Measurements from ENCODE around the gene SMC1B. TPM values are rescaled to one million over a fixed set of nuclear protein-coding genes. Genes with fewer than 3 reads are reported as not detected.

SMC1B gene
- total and polyA plus RNA-seq, 2 donors: 0.16 TPM; not detected in 1

- Histone ChIP-seq H3K4me1 (ENCODE audit: insufficient read depth) (peaks cover 2% of the 10 kb centered on the region), H3K36me3 (ENCODE audit: insufficient read depth) (peaks cover 4% of the 10 kb centered on the region), H3K27ac (ENCODE audit: low read depth) (no peak overlapping the region), H3K4me3 (ENCODE audit: low read depth, low read length) (no peak overlapping the region)
- 94% methylated on average over 12 of the region's 12 CpGs for WGBS
- no peak for DNase-seq (ENCODE audit: extremely low spot score)
Observed at GRCh38 chr22:45324311-45324711, 89.1 kb downstream of the SMC1B start.

GRCh38 chr22:45323695-45324094, 89.7 kb downstream of the SMC1B start:
- Histone ChIP-seq H3K4me3 (ENCODE audit: low read depth, low read length) (no peak overlapping the region), H3K36me3 (ENCODE audit: insufficient read depth) (peaks cover 4% of the 10 kb centered on the region), H3K4me1 (ENCODE audit: insufficient read depth) (peaks cover 4% of the 10 kb centered on the region), H3K27ac (ENCODE audit: low read depth) (no peak overlapping the region)
- WGBS: 89% methylated on average over 7 of the region's 7 CpGs
- no peak for DNase-seq (ENCODE audit: extremely low spot score)

DNA sequence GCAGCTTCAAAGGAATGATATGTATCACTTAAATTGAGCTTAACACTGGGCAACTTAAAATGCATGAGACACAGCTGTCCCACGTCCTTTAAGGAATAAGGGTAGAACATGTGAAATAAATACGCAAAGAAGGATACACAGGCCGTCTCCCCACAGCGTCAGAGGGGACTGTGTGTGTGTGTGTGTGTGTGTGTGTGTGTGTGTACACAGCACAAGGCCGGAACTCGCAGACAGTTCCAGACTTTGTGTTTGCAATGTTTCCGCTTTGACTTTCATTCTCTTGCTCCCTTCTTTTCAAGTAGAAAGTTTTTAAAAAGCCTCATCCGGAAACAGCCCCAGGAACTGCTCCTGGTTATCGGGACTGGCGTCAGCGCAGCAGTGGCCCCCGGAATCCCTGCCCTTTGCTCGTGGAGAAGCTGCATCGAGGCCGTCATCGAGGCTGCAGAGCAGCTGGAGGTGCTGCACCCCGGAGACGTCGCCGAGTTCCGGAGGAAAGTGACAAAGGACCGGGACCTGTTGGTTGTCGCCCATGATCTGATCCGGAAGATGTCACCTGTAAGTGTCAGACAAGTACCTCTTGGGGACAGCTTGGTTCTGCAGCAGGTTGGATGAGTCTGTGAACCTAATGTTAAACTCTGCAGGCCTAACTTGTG, 90.4 kb downstream of the SMC1B start:
- Histone ChIP-seq H3K4me1 (ENCODE audit: insufficient read depth) (peaks cover 4% of the 10 kb centered on the region), H3K4me3 (ENCODE audit: low read depth, low read length) (no peak overlapping the region), H3K27ac (ENCODE audit: low read depth) (no peak overlapping the region), H3K36me3 (ENCODE audit: insufficient read depth) (peaks cover 4% of the 10 kb centered on the region)
- no peak for DNase-seq (ENCODE audit: extremely low spot score)
- 91% methylated on average over 24 of the region's 24 CpGs for WGBS

- Histone ChIP-seq H3K36me3 (ENCODE audit: insufficient read depth) (peaks cover 4% of the 10 kb centered on the region), H3K4me1 (ENCODE audit: insufficient read depth) (peaks cover 4% of the 10 kb centered on the region), H3K27ac (ENCODE audit: low read depth) (no peak overlapping the region), H3K4me3 (ENCODE audit: low read depth, low read length) (no peak overlapping the region)
- no peak for DNase-seq (ENCODE audit: extremely low spot score)
- 88% methylated on average over 12 of the region's 12 CpGs for WGBS
Observed at GRCh38 chr22:45321827-45322226, 91.6 kb downstream of the SMC1B start.

DNA sequence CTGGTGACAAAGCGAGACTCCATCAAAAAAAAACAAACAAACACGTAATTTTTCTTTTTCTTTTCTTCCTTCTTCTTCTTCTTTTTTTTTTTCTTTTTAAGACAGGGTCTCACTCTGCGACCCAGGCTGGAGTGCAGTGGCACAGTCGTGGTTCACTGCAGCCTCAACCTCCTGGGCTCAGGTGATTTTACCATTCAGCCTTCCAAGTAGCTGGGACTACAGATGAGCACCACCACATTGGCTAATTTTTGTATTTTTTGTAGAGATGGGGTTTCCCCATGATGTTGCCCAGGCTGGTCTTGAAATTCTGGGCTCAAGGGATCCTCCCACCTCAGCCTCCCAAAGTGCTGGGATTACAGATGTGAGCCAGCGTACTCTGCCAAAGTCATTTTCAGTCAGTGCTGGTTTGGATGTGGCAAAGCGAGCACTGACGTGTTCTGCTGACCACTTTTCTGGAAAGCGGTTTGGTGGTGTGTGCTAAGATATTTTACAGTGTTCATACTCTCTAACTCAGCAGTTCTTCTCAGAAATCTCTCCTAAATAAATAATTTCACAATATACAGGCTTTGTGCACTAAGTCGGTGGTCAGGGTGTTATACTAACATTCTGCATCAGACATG, 92.9 kb downstream of the SMC1B start:
- DNase-seq (ENCODE audit: extremely low spot score): no peak
- no peak overlapping the region for H3K4me3 ChIP-seq (ENCODE audit: low read depth, low read length)
- H3K27ac ChIP-seq (ENCODE audit: low read depth): no peak overlapping the region
- peaks cover 4% of the 10 kb centered on the region for H3K4me1 ChIP-seq (ENCODE audit: insufficient read depth)
- peaks cover 4% of the 10 kb centered on the region for H3K36me3 ChIP-seq (ENCODE audit: insufficient read depth)
- 73% methylated on average over 9 of the region's 9 CpGs for WGBS

DNA sequence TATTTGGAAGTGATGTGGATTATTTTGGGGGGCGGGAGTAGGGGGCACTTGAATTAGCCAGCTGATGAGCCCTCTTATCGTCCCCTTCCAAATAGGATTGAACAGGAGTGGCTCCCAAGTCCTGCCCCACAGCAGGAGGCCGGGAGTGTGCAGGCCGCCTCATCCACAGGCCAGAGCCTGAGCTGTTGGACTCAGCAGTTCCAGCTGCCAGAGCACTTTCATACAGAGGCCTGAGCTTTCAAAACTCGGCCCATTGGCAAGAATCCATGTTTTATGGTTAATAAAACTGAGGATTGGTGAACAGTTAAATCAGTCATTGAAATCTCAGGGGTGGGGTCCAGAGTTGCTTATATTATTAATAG, 94.1 kb downstream of the SMC1B start:
- Histone ChIP-seq H3K4me1 (ENCODE audit: insufficient read depth) (peaks cover 4% of the 10 kb centered on the region), H3K4me3 (ENCODE audit: low read depth, low read length) (no peak overlapping the region), H3K36me3 (ENCODE audit: insufficient read depth) (peaks cover 4% of the 10 kb centered on the region), H3K27ac (ENCODE audit: low read depth) (peak overlapping the region; percentile 65)
- no peak for DNase-seq (ENCODE audit: extremely low spot score)
- WGBS: 26% methylated on average over 5 of the region's 5 CpGs

- Histone ChIP-seq H3K36me3 (ENCODE audit: insufficient read depth) (peaks cover 2% of the 10 kb centered on the region), H3K4me3 (ENCODE audit: low read depth, low read length) (no peak overlapping the region), H3K4me1 (ENCODE audit: insufficient read depth) (peaks cover 4% of the 10 kb centered on the region), H3K27ac (ENCODE audit: low read depth) (peak overlapping the region; percentile 79)
- WGBS: 35% methylated on average over 12 of the region's 12 CpGs
- no peak for DNase-seq (ENCODE audit: extremely low spot score)
Observed at GRCh38 chr22:45318558-45319323, 94.7 kb downstream of the SMC1B start.

GRCh38 chr22:45318168-45318557, 95.2 kb downstream of the SMC1B start:
- DNase-seq (ENCODE audit: extremely low spot score): peak; percentile 78
- Histone ChIP-seq H3K4me1 (ENCODE audit: insufficient read depth) (peaks cover 4% of the 10 kb centered on the region), H3K27ac (ENCODE audit: low read depth) (peak overlapping the region; percentile 80), H3K4me3 (ENCODE audit: low read depth, low read length) (no peak overlapping the region), H3K36me3 (ENCODE audit: insufficient read depth) (no peaks in the 10 kb centered on the region)
- 3% methylated on average over 8 of the region's 8 CpGs for WGBS

DNA sequence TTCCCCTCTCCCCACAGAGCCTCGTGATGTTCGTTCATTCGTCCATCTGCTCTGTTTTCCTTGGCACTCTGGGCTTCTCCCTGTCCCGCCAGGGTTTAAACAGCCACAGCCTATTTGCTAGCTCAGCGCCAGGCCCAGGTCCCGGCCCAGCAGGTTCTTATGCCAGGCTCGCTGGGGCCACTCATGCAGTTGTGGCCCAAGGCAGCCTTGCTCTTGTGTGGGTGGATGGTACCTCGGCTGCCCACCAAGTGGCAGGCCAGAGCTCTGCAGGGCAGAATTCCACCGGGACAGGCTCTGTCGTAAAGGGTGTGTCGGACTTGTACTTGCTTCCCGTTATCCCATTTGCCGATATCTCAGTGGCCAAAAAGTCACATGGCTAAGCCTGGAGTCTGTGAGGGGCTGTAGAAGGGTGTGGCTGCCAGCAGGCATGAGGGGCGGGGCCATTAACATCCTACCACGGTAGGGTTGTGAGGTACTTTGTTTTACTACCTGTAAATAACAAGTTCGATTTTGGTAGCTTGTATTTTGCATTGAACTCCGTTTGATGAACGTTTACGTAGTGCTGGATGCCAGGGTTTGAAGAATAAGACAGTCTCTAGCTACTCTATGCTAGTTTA, 95.7 kb downstream of the SMC1B start:
- WGBS: 38% methylated on average over 19 of the region's 19 CpGs

GRCh38 chr22:45316796-45317526, 96.4 kb downstream of the SMC1B start:
- WGBS: 92% methylated on average over 9 of the region's 9 CpGs
- Histone ChIP-seq H3K4me3 (ENCODE audit: low read depth, low read length) (no peak overlapping the region), H3K4me1 (ENCODE audit: insufficient read depth) (peaks cover 4% of the 10 kb centered on the region)

More for the DNA sequence above, 95.7 kb downstream of the SMC1B start:
- Histone ChIP-seq H3K27ac (ENCODE audit: low read depth) (peak overlapping the region; percentile 80), H3K36me3 (ENCODE audit: insufficient read depth) (no peaks in the 10 kb centered on the region), H3K4me1 (ENCODE audit: insufficient read depth) (peaks cover 4% of the 10 kb centered on the region), H3K4me3 (ENCODE audit: low read depth, low read length) (no peak overlapping the region)
- no peak for DNase-seq (ENCODE audit: extremely low spot score)

DNA sequence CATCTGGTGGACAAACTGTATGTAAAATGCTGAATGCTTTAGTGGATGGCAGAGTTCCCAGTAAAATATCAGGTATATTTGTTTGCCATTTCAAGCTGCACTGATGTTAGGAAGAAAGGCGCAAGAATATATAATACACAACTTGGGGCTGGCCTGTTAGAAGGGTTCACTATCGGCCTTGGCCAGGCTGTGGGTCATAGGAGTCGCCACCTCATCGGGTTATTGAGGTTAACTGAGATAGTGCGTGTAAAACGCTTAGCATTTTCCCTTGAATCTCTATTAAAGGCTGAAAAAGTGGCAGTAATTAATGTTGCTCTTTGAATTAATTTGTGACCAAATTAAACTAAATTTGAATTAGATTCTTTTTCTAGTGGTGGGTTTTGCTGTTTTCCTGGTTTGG, 98.6 kb downstream of the SMC1B start:
- no peak for DNase-seq (ENCODE audit: extremely low spot score)
- H3K4me1 ChIP-seq (ENCODE audit: insufficient read depth): peaks cover 2% of the 10 kb centered on the region
- no peaks in the 10 kb centered on the region for H3K36me3 ChIP-seq (ENCODE audit: insufficient read depth)
- WGBS: 98% methylated on average over 6 of the region's 6 CpGs
- H3K4me3 ChIP-seq (ENCODE audit: low read depth, low read length): no peak overlapping the region
- H3K27ac ChIP-seq (ENCODE audit: low read depth): no peak overlapping the region

More at GRCh38 chr22:45316796-45317526, 96.4 kb downstream of the SMC1B start:
- H3K36me3 ChIP-seq (ENCODE audit: insufficient read depth): no peaks in the 10 kb centered on the region
- no peak for DNase-seq (ENCODE audit: extremely low spot score)
- no peak overlapping the region for H3K27ac ChIP-seq (ENCODE audit: low read depth)

GRCh38 chr22:45314054-45314721, 99.2 kb downstream of the SMC1B start:
- no peak overlapping the region for H3K27ac ChIP-seq (ENCODE audit: low read depth)

GRCh38 chr22:45312856-45313255, 100.5 kb downstream of the SMC1B start:
- no peak overlapping the region for H3K4me3 ChIP-seq (ENCODE audit: low read depth, low read length)

More at GRCh38 chr22:45314054-45314721, 99.2 kb downstream of the SMC1B start:
- no peak for DNase-seq (ENCODE audit: extremely low spot score)
- H3K36me3 ChIP-seq (ENCODE audit: insufficient read depth): no peaks in the 10 kb centered on the region
- no peak overlapping the region for H3K4me3 ChIP-seq (ENCODE audit: low read depth, low read length)
- WGBS: 67% methylated on average over 8 of the region's 8 CpGs
- H3K4me1 ChIP-seq (ENCODE audit: insufficient read depth): peaks cover 1% of the 10 kb centered on the region

More at GRCh38 chr22:45312856-45313255, 100.5 kb downstream of the SMC1B start:
- H3K4me1 ChIP-seq (ENCODE audit: insufficient read depth): no peaks in the 10 kb centered on the region
- H3K36me3 ChIP-seq (ENCODE audit: insufficient read depth): no peaks in the 10 kb centered on the region
- WGBS: 67% methylated on average over 4 of the region's 4 CpGs
- no peak for DNase-seq (ENCODE audit: extremely low spot score)
- H3K27ac ChIP-seq (ENCODE audit: low read depth): no peak overlapping the region

All from urinary bladder (tissue), 4 donors.